GM19193 (cell line): Measurements from ENCODE around the gene SFXN4.

Experiments used
- POLR2A ChIP-seq: IDR thresholded peaks from 4 replicates; pipeline ENCODE4 v1.6.1; 2011; ENCODE audit not compliant: insufficient read depth, insufficient read length; ENCODE audit errors: extremely low read depth

SFXN4 gene

GRCh38 chr10:119165171-119166117, at the start of gene SFXN4:
Gene SFXN4, minus strand, starts transcription at chr10:119165714. Its CDS starts 67 bp downstream, at chr10:119165647.
- TF ChIP-seq POLR2A, result peak; percentile 74

- TF ChIP-seq POLR2A, result no peak
Observed at GRCh38 chr10:119211625-119212441, 46.3 kb upstream of the SFXN4 start.

- no peak for TF ChIP-seq POLR2A
Observed at GRCh38 chr10:119211176-119211575, 45.7 kb upstream of the SFXN4 start.

GRCh38 chr10:119210633-119211032, 45.1 kb upstream of the SFXN4 start:
- TF ChIP-seq POLR2A, result no peak

GRCh38 chr10:119209736-119210355, 44.3 kb upstream of the SFXN4 start:
- no peak for TF ChIP-seq POLR2A

GRCh38 chr10:119209035-119209735, 43.7 kb upstream of the SFXN4 start:
- TF ChIP-seq POLR2A, result no peak

- no peak for TF ChIP-seq POLR2A
Observed at GRCh38 chr10:119208553-119208940, 43.0 kb upstream of the SFXN4 start.

- TF ChIP-seq POLR2A, result no peak
Observed at GRCh38 chr10:119207713-119208552, 42.4 kb upstream of the SFXN4 start.

GRCh38 chr10:119207366-119207666, 41.8 kb upstream of the SFXN4 start, which contains the start of gene GRK5:
Gene GRK5, plus strand, starts transcription at chr10:119207571. Its CDS starts 347 bp downstream, at chr10:119207918.
- TF ChIP-seq POLR2A, result peak; percentile 62

- TF ChIP-seq POLR2A, result no peak
Observed at GRCh38 chr10:119206603-119207365, 41.3 kb upstream of the SFXN4 start.

- no peak for TF ChIP-seq POLR2A
Observed at GRCh38 chr10:119205894-119206602, 40.5 kb upstream of the SFXN4 start.

GRCh38 chr10:119203006-119203405, 37.5 kb upstream of the SFXN4 start:
- TF ChIP-seq POLR2A, result no peak
